ENCODE data around the gene MAN2A1. TPM values are rescaled to one million over a fixed set of nuclear protein-coding genes. Genes with fewer than 3 reads are reported as not detected.
"Not testable (repeated sequence)": the region's sequence is repeated elsewhere in the genome, so short reads cannot be mapped to it uniquely, and the experiment has no call there.

MAN2A1 gene
- total RNA-seq, 1 donor from 2014 or later = 21.3 TPM

- H3K27ac Mint-ChIP-seq = no peak overlapping the region
- peaks cover 40% of the 10 kb centered on the region for H3K36me3 Mint-ChIP-seq
- no peaks in the 10 kb centered on the region for H3K4me1 Mint-ChIP-seq
Observed at GRCh38 chr5:109755761-109756160, 66.0 kb downstream of the MAN2A1 start.

GRCh38 chr5:109756543-109757185, 66.9 kb downstream of the MAN2A1 start:
- no peak for DNase-seq (ENCODE audit: low spot score in 2 of 2, unreplicated experiment in 2 of 2)
- TF ChIP-seq CTCF (IDR thresholded peaks at IDR 0.05; ENCODE audit: unreplicated experiment) = no peak
- no peak overlapping the region for H3K27ac Mint-ChIP-seq
- peaks cover 21% of the 10 kb centered on the region for H3K9me3 Mint-ChIP-seq
- H3K27me3 Mint-ChIP-seq (ENCODE audit: low read depth) = no peaks in the 10 kb centered on the region
- peaks cover 38% of the 10 kb centered on the region for H3K36me3 Mint-ChIP-seq
- H3K4me3 Mint-ChIP-seq = no peak overlapping the region
- no peaks in the 10 kb centered on the region for H3K4me1 Mint-ChIP-seq

More at GRCh38 chr5:109755761-109756160, 66.0 kb downstream of the MAN2A1 start:
- Mint-ChIP-seq H3K9me3 (peaks cover 27% of the 10 kb centered on the region), H3K4me3 (no peak overlapping the region), H3K27me3 (ENCODE audit: low read depth) (no peaks in the 10 kb centered on the region)
- no peak for TF ChIP-seq CTCF (IDR thresholded peaks at IDR 0.05; ENCODE audit: unreplicated experiment)
- DNase-seq (ENCODE audit: low spot score in 2 of 2, unreplicated experiment in 2 of 2) = no peak

GRCh38 chr5:109757490-109757889, 67.8 kb downstream of the MAN2A1 start:
- no peaks in the 10 kb centered on the region for H3K27me3 Mint-ChIP-seq (ENCODE audit: low read depth)
- no peak overlapping the region for H3K4me3 Mint-ChIP-seq
- peaks cover 15% of the 10 kb centered on the region for H3K9me3 Mint-ChIP-seq
- TF ChIP-seq CTCF (IDR thresholded peaks at IDR 0.05; ENCODE audit: unreplicated experiment) = no peak
- DNase-seq (ENCODE audit: low spot score in 2 of 2, unreplicated experiment in 2 of 2) = no peak
- no peak overlapping the region for H3K27ac Mint-ChIP-seq
- peaks cover 38% of the 10 kb centered on the region for H3K36me3 Mint-ChIP-seq
- H3K4me1 Mint-ChIP-seq = no peaks in the 10 kb centered on the region

- Mint-ChIP-seq H3K4me3 (no peak overlapping the region), H3K27ac (no peak overlapping the region), H3K36me3 (peaks cover 43% of the 10 kb centered on the region), H3K4me1 (no peaks in the 10 kb centered on the region), H3K27me3 (ENCODE audit: low read depth) (no peaks in the 10 kb centered on the region), H3K9me3 (peaks cover 15% of the 10 kb centered on the region)
- no peak for DNase-seq (ENCODE audit: low spot score in 2 of 2, unreplicated experiment in 2 of 2)
- no peak for TF ChIP-seq CTCF (IDR thresholded peaks at IDR 0.05; ENCODE audit: unreplicated experiment)
Observed at GRCh38 chr5:109759306-109759705, 69.6 kb downstream of the MAN2A1 start.

- not testable (repeated sequence) for DNase-seq (ENCODE audit: low spot score in 2 of 2, unreplicated experiment in 2 of 2); H3K4me3 Mint-ChIP-seq; H3K27me3 Mint-ChIP-seq (ENCODE audit: low read depth); H3K4me1 Mint-ChIP-seq; H3K27ac Mint-ChIP-seq
- peaks cover 45% of the 10 kb centered on the region for H3K36me3 Mint-ChIP-seq
- H3K9me3 Mint-ChIP-seq = peaks cover 15% of the 10 kb centered on the region
Observed at GRCh38 chr5:109760130-109760529, 70.4 kb downstream of the MAN2A1 start.

- no peak for DNase-seq (ENCODE audit: low spot score in 2 of 2, unreplicated experiment in 2 of 2)
- H3K27me3 Mint-ChIP-seq (ENCODE audit: low read depth) = no peaks in the 10 kb centered on the region
- H3K4me3 Mint-ChIP-seq = no peak overlapping the region
- no peak overlapping the region for H3K27ac Mint-ChIP-seq
- H3K9me3 Mint-ChIP-seq = peaks cover 9% of the 10 kb centered on the region
- no peaks in the 10 kb centered on the region for H3K4me1 Mint-ChIP-seq
- no peak for TF ChIP-seq CTCF (IDR thresholded peaks at IDR 0.05; ENCODE audit: unreplicated experiment)
- H3K36me3 Mint-ChIP-seq = peaks cover 27% of the 10 kb centered on the region
Observed at GRCh38 chr5:109762821-109763220, 73.1 kb downstream of the MAN2A1 start.
